ENCODE measurements around the gene VAMP7.
"Not testable (repeated sequence)": the region's sequence is repeated elsewhere in the genome, so short reads cannot be mapped to it uniquely, and the experiment has no call there.

VAMP7 gene

DNA sequence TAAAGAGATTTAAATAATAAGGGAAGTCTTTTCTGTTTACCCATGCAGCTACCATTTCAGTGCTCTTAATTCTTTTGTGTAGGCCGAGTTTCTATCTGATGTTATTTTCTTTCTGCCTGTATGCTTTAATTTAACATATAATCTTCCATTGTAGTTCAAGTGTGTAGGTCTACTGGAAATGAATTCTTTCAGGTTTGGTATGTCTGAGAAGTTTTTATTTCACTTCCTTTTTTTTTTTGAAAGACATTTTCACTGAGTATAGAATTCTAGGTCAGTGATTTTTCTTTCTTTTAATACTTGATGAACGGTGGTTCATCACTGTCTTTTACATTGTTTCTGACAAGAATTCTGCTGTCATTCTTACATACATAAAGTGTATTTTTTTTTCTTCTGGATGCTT, 42.1 kb downstream of the VAMP7 start:
- DNase-seq, result no peak

GRCh38 chrX:155930852-155931618, 49.9 kb downstream of the VAMP7 start:
- DNase-seq, result not testable (repeated sequence)

GRCh38 chrX:155938132-155938531, 57.0 kb downstream of the VAMP7 start:
- no peak for DNase-seq

- DNase-seq, result no peak
Observed at GRCh38 chrX:155949098-155949497, 68.0 kb downstream of the VAMP7 start.

DNA sequence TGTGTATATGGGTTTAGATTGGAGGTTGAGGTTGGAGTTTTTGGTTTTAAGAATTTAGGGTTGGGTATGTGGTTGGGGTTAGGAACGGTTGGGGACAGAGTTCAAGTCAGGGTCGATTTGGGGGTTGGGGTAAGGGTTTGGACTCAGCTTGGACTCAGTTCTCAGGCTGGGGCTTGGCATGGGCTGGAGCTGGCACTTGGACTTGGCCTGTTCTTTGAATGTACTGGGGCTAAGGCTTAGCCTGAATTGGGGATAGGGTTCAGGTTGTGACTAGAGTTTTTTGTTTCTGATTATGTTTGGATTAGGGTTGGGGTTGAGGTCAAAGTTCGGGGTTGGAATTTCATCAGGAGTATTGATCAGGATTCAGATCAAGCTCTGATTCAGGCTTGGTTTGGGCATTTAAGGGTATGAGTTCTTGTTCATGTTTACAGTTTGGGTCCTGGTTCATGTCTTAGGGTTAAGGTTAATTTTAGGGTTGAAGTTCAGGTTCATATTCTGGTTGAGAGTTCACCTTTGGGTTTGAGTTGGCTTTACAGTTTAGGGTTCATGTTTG, 70.2 kb downstream of the VAMP7 start:
- no peak for DNase-seq

- no peak for DNase-seq
Observed at GRCh38 chrX:155953055-155953454, 71.9 kb downstream of the VAMP7 start.

GRCh38 chrX:155954793-155955192, 73.6 kb downstream of the VAMP7 start:
- no peak for DNase-seq

DNA sequence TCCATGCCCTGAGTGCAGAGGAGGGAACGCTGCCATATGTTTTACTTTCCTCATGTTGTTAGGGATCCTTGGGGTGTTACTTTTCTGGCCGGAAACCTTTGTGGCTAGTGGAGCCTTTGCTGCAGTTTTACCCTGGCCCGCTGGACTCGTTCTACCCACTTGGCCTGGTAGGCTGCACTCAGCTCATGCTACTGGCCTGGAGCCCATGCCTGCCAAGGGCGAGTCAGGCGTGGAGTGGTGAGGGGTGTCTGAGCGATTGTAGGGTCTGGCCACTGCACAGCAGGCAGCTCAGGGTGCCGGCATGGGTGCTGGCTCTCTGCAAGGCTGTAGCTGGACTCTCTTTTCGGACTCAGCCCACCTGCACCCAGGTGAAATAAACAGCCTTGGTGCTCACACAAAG, 75.0 kb downstream of the VAMP7 start:
- DNase-seq, result no peak

DNA sequence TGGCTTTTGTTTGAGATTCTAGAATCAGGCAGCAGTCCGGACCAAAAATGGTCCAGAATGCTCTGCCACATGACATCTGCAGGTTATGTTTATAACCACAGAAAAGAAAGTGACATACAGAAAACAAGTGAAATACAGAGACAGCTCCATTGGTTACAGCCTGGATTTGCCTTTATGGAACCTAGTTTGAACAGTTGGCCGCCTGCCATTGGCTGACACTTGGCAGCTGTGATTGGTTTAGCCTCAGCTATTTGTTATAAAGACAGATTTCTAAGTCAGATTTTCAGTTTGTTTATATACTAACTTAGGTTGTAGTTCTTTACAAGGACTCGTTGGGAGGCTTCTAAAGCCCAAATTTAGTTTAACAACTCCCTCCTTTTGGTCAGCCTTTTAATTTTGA, 75.5 kb downstream of the VAMP7 start:
- no peak for DNase-seq

DNA sequence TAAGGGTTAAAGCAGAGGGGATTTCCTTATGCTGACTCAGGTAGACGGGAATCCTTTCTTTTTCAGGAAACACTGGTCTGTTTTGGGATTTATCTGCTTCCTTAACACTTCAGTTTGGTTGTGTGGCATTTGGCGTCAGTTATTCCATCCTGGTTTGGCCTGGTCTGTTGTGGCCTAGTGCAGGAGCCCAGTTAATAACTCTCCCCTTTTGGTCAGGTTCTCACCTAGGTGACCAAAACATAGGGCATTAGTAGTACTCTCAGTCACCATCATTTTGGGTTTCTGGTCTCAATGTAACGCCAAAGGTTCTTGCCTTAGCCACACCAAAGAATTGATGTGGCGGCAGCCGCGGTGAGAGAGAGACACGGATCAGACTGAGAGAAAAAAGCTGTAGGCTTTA, 76.7 kb downstream of the VAMP7 start:
- no peak for DNase-seq

DNA sequence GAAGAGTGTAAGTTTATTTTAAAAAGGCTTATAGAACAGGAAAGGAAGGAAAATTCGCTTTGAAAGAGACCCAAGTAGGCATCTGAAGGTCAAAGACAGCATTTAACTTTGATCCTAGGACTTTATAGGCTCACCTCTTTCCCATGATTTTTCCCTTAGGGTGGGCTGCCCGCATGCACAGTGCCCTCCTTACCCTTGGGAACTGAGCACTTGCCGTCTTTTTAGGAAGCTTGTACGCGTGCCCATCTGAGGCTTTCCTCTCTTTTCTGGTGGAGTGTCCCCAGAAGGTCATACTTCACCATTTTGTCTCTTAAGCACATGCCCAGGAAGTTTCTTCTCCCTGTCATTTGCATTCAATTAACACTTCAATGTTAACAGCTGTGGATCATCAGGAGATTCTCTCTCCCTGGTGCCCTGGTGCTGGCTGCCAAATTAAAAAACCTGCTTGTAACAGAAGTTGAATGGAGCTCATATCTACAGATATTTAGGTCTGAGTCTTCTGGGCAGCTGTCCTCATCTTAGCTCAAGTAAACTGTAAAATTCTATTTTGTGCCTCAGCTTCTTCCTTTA, 78.0 kb downstream of the VAMP7 start:
- DNase-seq, result no peak

GRCh38 chrX:155962906-155963305, 81.8 kb downstream of the VAMP7 start:
- DNase-seq, result no peak

DNA sequence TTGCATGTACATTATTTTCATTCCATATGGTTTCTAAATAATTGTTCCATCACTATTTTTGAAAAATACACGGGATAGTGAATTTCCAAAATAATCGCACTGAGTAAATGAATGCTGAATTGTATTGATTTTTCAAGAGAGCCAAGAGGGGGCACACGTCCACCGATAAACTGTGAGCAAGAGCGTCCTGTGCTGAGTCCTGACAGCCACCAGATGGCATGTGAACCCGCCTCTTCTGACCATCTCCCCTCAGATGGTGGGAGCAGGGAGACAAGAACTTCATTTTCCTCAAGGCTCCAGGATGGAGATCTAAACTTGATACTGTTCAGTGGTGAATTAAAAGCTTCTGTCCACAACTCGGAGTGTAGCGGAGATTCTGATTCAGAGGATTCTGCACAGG, 85.7 kb downstream of the VAMP7 start:
- DNase-seq, result peak; percentile 14 to 29

DNA sequence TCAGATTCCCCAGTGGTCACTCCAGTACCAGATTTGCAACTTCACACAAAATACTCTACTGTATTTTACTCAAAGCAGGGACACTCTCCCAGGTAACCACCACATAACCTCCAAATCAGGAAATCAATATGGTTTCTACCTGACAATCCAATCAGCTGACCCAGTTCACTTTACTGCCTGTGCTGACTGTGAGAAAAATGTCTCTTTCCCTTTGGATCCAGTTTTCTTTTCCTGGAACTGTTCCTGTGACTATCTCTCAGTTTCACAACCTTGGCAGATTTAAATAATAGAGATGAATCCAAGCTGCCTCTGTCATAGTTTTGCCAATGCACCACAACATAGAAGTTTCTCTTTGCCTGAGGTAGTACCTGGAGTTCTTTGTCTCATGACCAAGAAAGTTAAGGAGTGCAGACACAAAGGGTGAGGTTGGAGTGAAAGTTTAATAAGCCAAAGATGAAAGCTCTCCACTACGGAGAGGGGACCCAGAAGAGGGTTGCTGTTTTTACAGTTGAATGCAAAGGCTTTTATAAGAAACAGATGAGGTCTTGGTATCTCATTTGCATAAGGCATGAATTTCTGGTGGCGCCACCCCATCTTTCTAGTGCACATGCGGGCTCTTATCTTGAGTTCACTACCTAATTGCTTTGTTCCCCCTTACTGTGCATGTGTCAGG, 86.6 kb downstream of the VAMP7 start:
- DNase-seq, result no peak

DNA sequence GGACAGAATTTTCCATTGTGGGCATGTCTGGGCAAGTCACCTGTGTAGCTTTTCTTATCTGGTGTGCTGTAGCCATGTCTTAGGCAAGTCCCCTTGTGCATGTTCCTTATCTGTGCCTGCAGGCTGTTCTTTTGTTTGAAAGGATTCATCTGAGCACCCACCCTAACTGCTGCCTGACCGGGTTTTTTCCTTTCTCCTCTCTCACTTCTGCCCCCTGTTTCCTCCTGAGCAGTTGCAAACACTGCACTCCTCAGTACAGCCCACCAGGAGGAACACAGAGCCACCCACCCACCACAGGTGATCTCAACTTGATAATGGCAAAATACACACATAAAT, 87.1 kb downstream of the VAMP7 start:
- no peak for DNase-seq

DNA sequence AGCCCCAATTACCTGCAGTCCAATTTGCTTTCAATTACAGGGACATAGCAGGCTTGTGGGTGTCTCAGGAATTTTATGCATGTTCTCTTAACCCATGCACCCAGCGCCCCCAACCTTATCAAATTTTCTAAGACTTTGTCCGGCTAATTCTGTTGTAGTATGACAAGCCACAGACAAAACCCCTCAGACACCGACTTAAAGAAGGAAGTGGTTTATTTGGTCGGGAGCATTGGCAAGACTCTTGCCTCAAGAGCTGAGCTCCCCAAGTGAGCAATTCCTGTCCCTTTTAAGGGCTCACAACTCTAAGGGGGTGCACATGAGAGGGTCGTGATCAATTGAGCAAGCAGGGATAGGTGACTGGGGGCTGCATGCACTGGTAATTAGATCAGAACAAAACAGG, 87.6 kb downstream of the VAMP7 start:
- DNase-seq, result no peak

- not testable (repeated sequence) for DNase-seq
Observed at GRCh38 chrX:155971658-155972057, 90.5 kb downstream of the VAMP7 start.

DNA sequence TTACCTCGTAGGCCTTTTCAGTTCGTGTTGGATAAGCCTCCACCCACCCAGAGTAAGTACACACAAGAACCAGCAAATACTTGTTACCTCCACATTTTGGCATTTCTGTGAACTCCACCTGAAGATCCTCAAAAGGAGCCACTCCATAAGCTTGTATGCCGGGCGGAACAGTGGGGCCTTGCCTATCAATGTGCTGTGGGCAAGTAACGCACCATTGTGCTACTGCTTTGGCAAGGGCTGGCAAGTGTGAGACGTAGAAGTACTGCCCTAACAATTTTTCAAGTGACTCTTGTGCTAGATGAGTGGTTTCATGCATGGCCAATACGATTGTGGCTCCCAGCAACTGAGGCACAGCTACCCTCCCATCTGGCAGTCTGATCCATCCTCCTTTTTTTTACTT, 91.1 kb downstream of the VAMP7 start:
- not testable (repeated sequence) for DNase-seq

GRCh38 chrX:155983326-155983725, 102.2 kb downstream of the VAMP7 start:
- no peak for DNase-seq

DNA sequence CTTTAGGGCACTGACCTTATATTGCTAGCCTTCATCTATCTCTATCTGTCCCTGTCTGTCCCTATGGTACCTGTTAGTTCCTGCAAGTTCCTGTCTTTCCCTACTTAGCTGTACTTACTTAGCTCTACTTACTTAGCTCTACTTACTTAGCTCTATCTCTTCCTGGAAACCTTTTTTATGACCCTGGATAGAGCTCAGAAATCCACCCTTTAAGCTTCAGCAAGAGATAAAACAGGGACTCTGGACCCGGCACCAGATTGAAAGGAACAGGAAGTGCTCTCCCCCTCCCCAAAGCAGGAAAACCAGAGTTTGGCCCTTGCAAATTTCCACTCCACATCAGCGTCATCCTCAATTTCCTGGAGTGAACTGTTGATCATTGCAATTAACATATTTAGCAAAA, 104.1 kb downstream of the VAMP7 start:
- no peak for DNase-seq

GRCh38 chrX:155986995-155987394, 105.8 kb downstream of the VAMP7 start:
- not testable (repeated sequence) for DNase-seq

DNA sequence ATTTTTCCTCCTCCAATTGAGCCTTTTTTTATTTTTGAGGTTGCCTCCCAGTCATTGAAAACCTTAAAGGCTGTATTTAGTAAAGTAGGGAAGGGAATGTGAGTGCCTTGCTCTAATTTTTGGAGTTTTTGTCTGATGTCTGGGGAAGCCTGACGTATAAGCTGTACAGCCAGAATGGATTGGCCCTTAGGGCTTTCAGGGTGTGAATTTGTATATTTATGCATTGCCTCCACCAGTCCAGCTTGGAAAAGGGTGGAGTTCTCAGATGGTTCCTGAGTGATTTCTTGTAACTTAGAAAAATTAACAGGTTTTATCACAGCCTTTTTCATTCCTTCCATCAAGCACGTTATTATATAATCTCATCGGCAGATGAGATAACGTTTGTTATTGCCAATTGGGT, 107.7 kb downstream of the VAMP7 start:
- no peak for DNase-seq
